CD4-positive, alpha-beta T cell (primary cell): Measurements from ENCODE around the gene NMNAT1. TPM values are rescaled to one million over a fixed set of nuclear protein-coding genes. Genes with fewer than 3 reads are reported as not detected.
"Not testable (repeated sequence)": the region's sequence is repeated elsewhere in the genome, so short reads cannot be mapped to it uniquely, and the experiment has no call there.

Experiments
- ATAC-seq: fragments of 200-7000 bp; cut with Tn5 transposase; one replicate; pipeline ENCODE4 v1.10.0; 2022; ENCODE audit warnings: mild to moderate bottlenecking; ENCODE audit not compliant: poor library complexity
- CTCF ChIA-PET: fragments of 350-600 bp; sonication (Branson Sonifier 250); formaldehyde crosslinking; loops from one replicate; lab custom pipeline; 2021; ENCODE audit warnings: antibody characterized with exemption, inconsistent platforms; lab: Charles Lee
- POLR2A ChIA-PET: fragments of 350-600 bp; sonication (Branson Sonifier 250); formaldehyde crosslinking; loops from one replicate; lab custom pipeline; 2021; ENCODE audit warnings: antibody characterized with exemption, inconsistent platforms; lab: Charles Lee
- DNase-seq, 14 experiments: peaks; one replicate each; pipeline ENCODE4 v3.0.0-alpha.2; 2013 to 2020; ENCODE audit warnings: mixed read lengths in 2 of 14
- H3K27ac ChIP-seq, 2 donors: one replicate each; pipeline versions ENCODE4 v1.5.1 to v1.7.0; 2013; ENCODE audit warnings: low read length in 2 of 2, low read depth in 1 of 2, mild to moderate bottlenecking in 1 of 2
- H3K27me3 ChIP-seq, 2 experiments: 1 replicate in 1 of 2; 2 replicates in 1 of 2; pipeline versions ENCODE4 v1.6.1 to v1.7.0; 2013; ENCODE audit warnings: low read length in 2 of 2, control low read depth in 1 of 2, mild to moderate bottlenecking in 1 of 2, moderate library complexity in 1 of 2; ENCODE audit not compliant: insufficient read depth in 2 of 2, control insufficient read depth in 1 of 2
- H3K36me3 ChIP-seq: one replicate; pipeline ENCODE4 v1.6.1; 2013; ENCODE audit warnings: low read length, control low read depth; ENCODE audit not compliant: insufficient read depth
- H3K4me1 ChIP-seq: one replicate; pipeline ENCODE4 v1.6.1; 2013; ENCODE audit warnings: low read length, control low read depth; ENCODE audit not compliant: insufficient read depth
- H3K4me3 ChIP-seq: one replicate; pipeline ENCODE4 v1.5.1; 2013; ENCODE audit warnings: mild to moderate bottlenecking, low read length, moderate library complexity
- H3K9me3 ChIP-seq, 2 experiments: 1 replicate in 1 of 2; 2 replicates in 1 of 2; pipeline versions ENCODE4 v1.6.1 to v1.7.0; 2013; ENCODE audit warnings: low read length in 2 of 2, mild to moderate bottlenecking in 2 of 2, control low read depth in 1 of 2, moderate library complexity in 1 of 2; ENCODE audit not compliant: control insufficient read depth in 1 of 2, insufficient read depth in 1 of 2
- H3K27ac Mint-ChIP-seq: one replicate; pipeline ENCODE4 v1.8.0; 2020; ENCODE audit warnings: mixed read lengths
- H3K27me3 Mint-ChIP-seq: one replicate; pipeline ENCODE4 v1.8.0; 2021; ENCODE audit warnings: mixed read lengths
- H3K36me3 Mint-ChIP-seq: one replicate; pipeline ENCODE4 v1.8.0; 2021; ENCODE audit warnings: low read depth, mixed read lengths
- H3K4me1 Mint-ChIP-seq: one replicate; pipeline ENCODE4 v1.8.0; 2021; ENCODE audit warnings: low read depth, mixed read lengths
- H3K4me3 Mint-ChIP-seq: one replicate; pipeline ENCODE4 v1.8.0; 2020; ENCODE audit warnings: mild to moderate bottlenecking, mixed read lengths
- H3K9me3 Mint-ChIP-seq: one replicate; pipeline ENCODE4 v1.8.0; 2020; ENCODE audit warnings: mixed read lengths
- CTCF ChIP-seq: fragments of 200-600 bp; IDR thresholded peaks from one replicate; pipeline ENCODE4 v1.8.0; 2022; ENCODE audit warnings: antibody characterized with exemption, mild to moderate bottlenecking
- intact Hi-C, 2 experiments: fragments of 100-400 bp; cut with DNase I in 1 of 2; cut with micrococcal nuclease in 1 of 2; formaldehyde crosslinking; loops; one replicate each; pipeline versions ENCODE4 v1.15.1 to v1.9.0; 2023 to 2025; cut with DNase I, micrococcal nuclease
- total RNA-seq, 174 experiments: library from RNA in 2 of 174; stranded (reverse) in 2 of 174; gene quantifications; one replicate each; pipeline ENCODE4 v1.2.3 and lab custom pipeline; 2021 to 2026

NMNAT1 gene
- total RNA-seq, 2 experiments from 2014 or later: 0.66 to 1.0 TPM

GRCh38 chr1:10020086-10020485 lies 76.8 kb downstream of the NMNAT1 start:
- no peak overlapping the region for H3K27ac Mint-ChIP-seq
- ChIA-PET POLR2A (no interaction called here), CTCF (no interaction called here)
- no peaks in the 10 kb centered on the region for H3K36me3 Mint-ChIP-seq
- no peak for DNase-seq
- Histone ChIP-seq H3K4me3 (no peak overlapping the region), H3K27ac (no peak overlapping the region), H3K36me3 (no peaks in the 10 kb centered on the region), H3K4me1 (no peaks in the 10 kb centered on the region), H3K27me3 (no peaks in the 10 kb centered on the region), H3K9me3 (no peaks in the 10 kb centered on the region)
- no peak for TF ChIP-seq CTCF
- H3K9me3 Mint-ChIP-seq: no peaks in the 10 kb centered on the region
- no peak overlapping the region for H3K4me3 Mint-ChIP-seq
- no peaks in the 10 kb centered on the region for H3K4me1 Mint-ChIP-seq
- intact Hi-C loops: no loop called here
- ATAC-seq: no peak
- no peaks in the 10 kb centered on the region for H3K27me3 Mint-ChIP-seq

- DNase-seq, H3K9me3 ChIP-seq, ATAC-seq, POLR2A ChIA-PET, H3K27me3 ChIP-seq, H3K4me3 Mint-ChIP-seq, H3K4me1 ChIP-seq, H3K36me3 Mint-ChIP-seq, CTCF ChIA-PET, H3K27me3 Mint-ChIP-seq, H3K4me1 Mint-ChIP-seq, H3K9me3 Mint-ChIP-seq, H3K27ac Mint-ChIP-seq, H3K4me3 ChIP-seq, intact Hi-C loops, H3K36me3 ChIP-seq, H3K27ac ChIP-seq: not testable (repeated sequence)
Measured at GRCh38 chr1:10020678-10021077, 77.4 kb downstream of the NMNAT1 start.

- CTCF ChIA-PET, ATAC-seq, H3K9me3 Mint-ChIP-seq, DNase-seq, H3K27me3 Mint-ChIP-seq, POLR2A ChIA-PET, H3K36me3 ChIP-seq, H3K4me3 Mint-ChIP-seq, H3K27me3 ChIP-seq, H3K9me3 ChIP-seq, intact Hi-C loops, H3K27ac ChIP-seq, H3K4me3 ChIP-seq, H3K4me1 Mint-ChIP-seq, H3K36me3 Mint-ChIP-seq, H3K27ac Mint-ChIP-seq, H3K4me1 ChIP-seq: not testable (repeated sequence)
Measured at GRCh38 chr1:10021992-10022391, 78.7 kb downstream of the NMNAT1 start.

- DNase-seq (no peak), ATAC-seq (no peak)
- ChIA-PET POLR2A (no interaction called here), CTCF (no interaction called here)
- Mint-ChIP-seq H3K4me1 (no peaks in the 10 kb centered on the region), H3K36me3 (no peaks in the 10 kb centered on the region), H3K9me3 (no peaks in the 10 kb centered on the region), H3K27ac (no peak overlapping the region), H3K4me3 (no peak overlapping the region), H3K27me3 (no peaks in the 10 kb centered on the region)
- no peak for TF ChIP-seq CTCF
- H3K9me3 ChIP-seq: no peaks in the 10 kb centered on the region
- intact Hi-C loops: no loop called here
- no peak overlapping the region for H3K27ac ChIP-seq
- H3K4me3 ChIP-seq: no peak overlapping the region
- H3K4me1 ChIP-seq: no peaks in the 10 kb centered on the region
- no peaks in the 10 kb centered on the region for H3K27me3 ChIP-seq
- no peaks in the 10 kb centered on the region for H3K36me3 ChIP-seq
Measured at GRCh38 chr1:10022656-10023055, 79.4 kb downstream of the NMNAT1 start.
